PC-3 (cell line): Measurements from ENCODE around the gene ADGRV1.
"Not testable (repeated sequence)": the region's sequence is repeated elsewhere in the genome, so short reads cannot be mapped to it uniquely, and the experiment has no call there.

Experiments used
- CTCF ChIP-seq: fragments of 300-600 bp; sonication (generic); conservative IDR thresholded peaks from 2 replicates; pipeline ENCODE4 v1.5.1; 2017; ENCODE audit warnings: antibody characterized with exemption, low read depth, mild to moderate bottlenecking, low read length
- EZH2 ChIP-seq: fragments of 300-600 bp; sonication (generic); IDR thresholded peaks from one replicate; pipeline ENCODE4 v1.6.1; 2017; ENCODE audit warnings: antibody characterized with exemption, mild to moderate bottlenecking, low read length; ENCODE audit not compliant: unreplicated experiment

- not testable (repeated sequence) for TF ChIP-seq CTCF, EZH2
These were observed 238.3 kb downstream of the ADGRV1 start for GRCh38 chr5:90796919-90797318.
